RPMI7951 (cell line): ENCODE measurements around the gene MTHFD2L. TPM values are rescaled to one million over a fixed set of nuclear protein-coding genes. Genes with fewer than 3 reads are reported as not detected.
"Not testable (repeated sequence)": the region's sequence is repeated elsewhere in the genome, so short reads cannot be mapped to it uniquely, and the experiment has no call there.

Source experiments
- DNase-seq: peaks from one replicate; pipeline ENCODE4 v3.0.0-alpha.2; 2012; ENCODE audit warnings: low read depth
- total RNA-seq: library from RNA; depleted of rRNA; stranded (reverse); fragments of >200 nt; shearing (Covaris generic); gene quantifications from 2 replicates; pipeline ENCODE4 v1.2.3, GENCODE V29; 2014

Gene MTHFD2L
- total RNA-seq, 1 experiment from 2014 or later = 11.9 TPM

GRCh38 chr4:74189331-74190043 is 31.6 kb downstream of the MTHFD2L start:
- peak; percentile 55 for DNase-seq

- DNase-seq = no peak
Measured at GRCh38 chr4:74190332-74190731, 32.4 kb downstream of the MTHFD2L start.

DNA sequence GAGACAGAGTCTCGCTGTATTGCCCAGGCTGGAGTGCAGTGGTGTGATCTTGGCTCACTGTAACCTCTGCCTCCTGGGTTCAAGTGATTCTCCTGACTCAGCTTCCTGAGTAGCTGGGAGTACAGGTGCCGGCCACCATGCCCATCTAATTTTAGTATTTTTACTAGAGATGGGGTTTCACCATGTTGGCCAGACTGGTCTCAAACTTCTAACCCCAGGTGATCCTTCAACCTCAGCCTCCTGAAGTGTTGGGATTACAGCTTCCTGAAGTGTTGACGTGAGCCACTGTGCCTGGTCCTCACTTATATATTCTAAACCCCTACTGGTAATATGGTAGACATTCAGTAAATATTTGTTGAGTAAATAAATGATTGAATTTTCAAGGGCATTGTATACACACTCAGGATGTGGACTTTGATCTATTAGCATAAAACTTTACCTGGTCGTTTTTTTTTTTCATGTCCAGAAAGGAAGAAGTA is 33.0 kb downstream of the MTHFD2L start:
- DNase-seq = no peak

- no peak for DNase-seq
Measured at GRCh38 chr4:74197080-74197479, 39.2 kb downstream of the MTHFD2L start.

DNA sequence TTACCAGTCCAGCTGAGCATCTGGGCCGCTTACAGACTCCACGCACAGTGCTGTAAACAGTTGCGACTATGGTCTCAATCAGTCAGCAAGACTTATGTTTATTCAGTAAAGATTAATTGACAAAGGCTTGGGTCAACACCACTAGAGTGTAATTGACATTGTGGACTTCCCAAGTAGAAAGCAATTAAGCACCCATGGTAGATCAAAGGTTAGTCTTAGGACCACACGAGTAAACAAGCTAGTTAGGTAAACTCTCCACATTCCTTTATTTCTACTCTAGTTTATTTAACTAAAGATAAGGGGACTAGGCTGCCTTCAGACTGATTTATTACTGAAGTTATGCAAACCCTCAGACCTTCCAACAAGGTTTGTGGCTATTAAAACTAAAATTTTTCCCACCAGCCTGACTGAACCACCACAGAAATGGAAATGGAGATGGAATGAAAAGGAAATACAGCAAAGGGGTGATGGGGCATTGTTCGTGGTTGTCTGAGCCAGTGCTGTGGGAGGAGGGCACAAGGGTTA is 44.2 kb downstream of the MTHFD2L start:
- no peak for DNase-seq

DNA sequence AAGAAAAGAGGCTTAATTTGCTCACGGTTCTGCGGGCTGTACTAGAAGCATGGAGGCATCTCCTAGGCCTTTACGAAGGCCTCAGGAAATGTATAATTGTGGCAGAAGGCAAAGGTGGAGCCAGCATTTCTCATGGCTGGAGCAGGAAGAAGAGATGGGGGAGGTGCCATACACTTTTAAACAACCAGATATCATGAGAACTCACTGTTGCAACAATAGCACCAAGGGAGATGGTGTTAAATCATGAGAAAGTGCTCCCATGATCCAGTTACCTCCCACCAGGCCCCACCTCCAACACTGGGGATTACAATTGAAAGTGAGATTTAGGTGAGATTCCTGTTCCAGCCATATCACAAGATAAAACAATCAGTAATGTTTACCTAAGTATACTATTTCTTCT is 45.5 kb downstream of the MTHFD2L start:
- no peak for DNase-seq

DNA sequence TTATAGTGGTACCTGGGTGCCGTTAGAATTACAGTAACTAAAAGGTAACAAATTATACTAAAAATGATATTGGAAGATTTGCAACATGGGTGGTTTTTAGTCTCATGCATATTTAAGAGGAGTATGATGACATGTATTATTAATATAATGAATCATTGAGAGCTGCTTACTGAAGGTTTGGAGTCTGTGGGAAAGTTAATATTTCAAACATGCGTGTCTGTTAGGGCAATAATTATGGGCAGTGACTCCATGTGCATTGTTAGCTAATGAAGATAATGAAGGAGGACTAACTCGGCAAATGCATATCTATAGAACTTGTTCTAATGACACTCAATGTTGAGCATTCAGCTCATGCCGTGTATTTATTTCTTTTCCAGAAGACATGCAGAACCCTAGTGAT is 47.1 kb downstream of the MTHFD2L start:
- DNase-seq = no peak

DNA sequence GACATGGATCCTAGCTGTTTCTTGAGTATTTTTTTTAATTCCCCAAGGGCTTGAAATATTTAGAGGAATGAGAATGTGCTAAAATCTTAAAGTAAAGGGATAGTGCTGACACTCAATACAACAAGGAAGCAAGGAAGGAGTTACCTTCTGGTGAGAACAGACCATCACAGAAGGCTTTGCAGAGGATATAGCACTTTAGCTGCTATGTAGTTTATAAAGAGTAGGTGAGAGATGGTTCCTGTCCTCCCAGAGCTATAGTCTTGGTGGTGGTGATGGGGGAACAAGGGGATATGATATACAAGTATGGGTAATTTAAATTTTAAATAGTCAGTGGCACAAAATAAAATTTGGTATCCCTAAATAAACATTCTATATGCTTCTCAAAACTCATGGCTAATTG is 47.6 kb downstream of the MTHFD2L start:
- DNase-seq = no peak

DNA sequence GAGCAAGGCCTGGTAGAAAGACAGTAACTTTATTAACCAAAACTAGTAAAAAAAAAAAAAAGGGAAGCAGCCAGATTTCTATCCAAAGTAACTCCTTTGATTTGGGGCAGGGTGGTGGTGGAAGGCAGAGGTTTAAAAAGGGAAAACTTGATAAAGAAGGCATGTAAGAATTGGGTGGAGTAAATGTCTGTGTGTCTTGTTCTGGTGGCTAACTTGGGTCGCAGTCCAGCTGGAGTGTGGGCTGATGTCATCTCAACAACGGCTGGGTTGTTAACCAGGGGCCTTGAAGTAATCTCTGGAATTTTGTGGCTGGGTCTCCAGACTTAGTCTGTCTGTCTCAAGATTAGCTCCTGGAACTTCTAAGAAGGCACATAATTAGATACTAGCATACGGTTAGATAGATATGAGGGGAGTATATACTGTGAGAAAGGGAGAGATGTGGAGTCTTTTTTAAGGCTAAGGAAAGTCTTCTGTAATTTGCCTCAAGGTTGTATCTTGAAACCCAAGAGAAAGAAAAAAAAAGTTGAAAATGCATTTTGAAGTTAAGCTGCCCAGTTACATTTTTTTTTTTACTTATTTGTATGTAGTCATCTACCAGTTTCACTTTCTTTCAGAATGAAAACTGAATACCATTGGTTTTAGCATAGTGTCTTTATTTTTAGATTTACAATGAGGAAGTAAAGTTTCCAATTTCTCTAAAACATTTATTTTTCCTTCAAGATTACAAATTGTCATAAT is 48.3 kb downstream of the MTHFD2L start:
- DNase-seq = peak; percentile 60

- DNase-seq = not testable (repeated sequence)
Measured at GRCh38 chr4:74214457-74215159, 56.7 kb downstream of the MTHFD2L start.

DNA sequence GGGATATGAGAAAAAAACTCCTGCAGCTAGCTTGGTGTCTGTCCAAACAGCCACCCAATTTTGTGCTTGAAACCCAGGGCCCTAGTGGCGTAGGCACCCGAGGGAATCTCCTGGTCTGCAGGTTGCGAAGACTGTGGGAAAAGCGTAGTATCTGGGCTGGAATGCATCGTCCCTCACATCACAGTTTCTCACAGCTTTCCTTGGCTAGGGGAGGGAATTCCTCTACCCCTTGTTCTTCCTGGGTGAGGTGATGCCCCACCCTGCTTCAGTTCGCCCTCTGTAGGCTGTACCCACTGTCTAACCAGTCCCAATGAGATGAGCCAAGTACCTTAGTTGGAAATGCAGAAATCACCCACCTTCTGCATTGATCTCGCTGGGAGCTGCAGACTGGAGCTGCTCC is 57.3 kb downstream of the MTHFD2L start:
- not testable (repeated sequence) for DNase-seq

DNA sequence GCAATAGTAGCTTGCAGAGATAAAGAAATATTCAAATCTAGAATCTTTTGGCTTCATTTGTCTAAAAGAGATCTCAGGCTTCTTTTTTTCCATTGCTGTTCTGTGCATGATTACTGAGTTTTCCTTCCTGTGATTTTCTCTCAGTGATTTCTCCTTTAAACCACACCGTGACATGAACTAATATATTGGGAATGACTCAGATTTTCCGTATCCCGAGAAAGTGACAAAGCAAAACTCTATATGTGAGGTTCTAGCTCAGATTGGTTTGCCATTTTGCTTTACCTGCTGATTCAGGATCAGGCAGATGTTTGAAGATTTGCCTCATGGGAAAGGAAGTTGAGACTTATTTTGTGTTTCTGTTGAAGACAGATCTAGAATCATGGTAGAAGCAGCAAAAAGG is 59.4 kb downstream of the MTHFD2L start:
- peak; percentile 85 for DNase-seq

DNA sequence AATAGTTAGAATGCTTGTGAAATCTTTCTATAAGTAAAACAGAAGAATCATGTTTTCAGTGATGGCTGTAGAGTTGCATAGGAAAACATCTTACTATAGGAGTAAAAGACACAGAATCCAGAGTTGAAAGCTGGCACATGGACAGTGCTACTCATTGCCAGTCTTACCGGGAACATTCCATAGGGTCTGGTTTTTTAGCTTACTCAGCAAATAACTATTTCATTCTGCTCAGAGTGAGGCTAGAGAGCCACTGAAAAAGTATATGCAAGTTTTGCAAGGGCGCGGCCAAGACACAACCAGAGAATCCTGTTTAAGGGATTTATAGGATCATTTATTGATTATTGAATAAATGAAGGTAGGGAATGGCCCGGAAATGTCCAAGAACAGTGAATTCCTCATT is 60.3 kb downstream of the MTHFD2L start:
- peak; percentile 28 for DNase-seq

DNA sequence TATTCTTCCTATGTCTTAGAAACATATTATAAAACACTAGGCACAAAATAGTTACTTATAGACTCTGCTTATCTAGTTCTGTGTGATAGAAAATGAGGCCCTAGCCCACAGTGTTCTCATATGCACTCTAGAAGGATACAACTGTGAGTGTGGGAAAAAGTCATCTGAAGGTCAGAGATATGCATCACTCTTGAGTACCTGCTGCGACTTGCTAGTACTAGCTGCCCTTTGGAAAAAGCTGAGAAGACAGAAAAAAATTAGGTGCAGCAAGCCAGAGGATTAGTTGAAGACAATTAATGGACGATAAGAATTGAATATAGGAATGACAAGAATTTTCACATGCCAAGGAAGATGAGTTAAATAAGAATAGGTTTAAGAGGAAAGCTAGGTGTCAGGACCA is 61.3 kb downstream of the MTHFD2L start:
- no peak for DNase-seq

- no peak for DNase-seq
Measured at GRCh38 chr4:74223098-74223497, 65.2 kb downstream of the MTHFD2L start.

GRCh38 chr4:74223801-74224200 is 65.9 kb downstream of the MTHFD2L start:
- DNase-seq = peak; percentile 56

DNA sequence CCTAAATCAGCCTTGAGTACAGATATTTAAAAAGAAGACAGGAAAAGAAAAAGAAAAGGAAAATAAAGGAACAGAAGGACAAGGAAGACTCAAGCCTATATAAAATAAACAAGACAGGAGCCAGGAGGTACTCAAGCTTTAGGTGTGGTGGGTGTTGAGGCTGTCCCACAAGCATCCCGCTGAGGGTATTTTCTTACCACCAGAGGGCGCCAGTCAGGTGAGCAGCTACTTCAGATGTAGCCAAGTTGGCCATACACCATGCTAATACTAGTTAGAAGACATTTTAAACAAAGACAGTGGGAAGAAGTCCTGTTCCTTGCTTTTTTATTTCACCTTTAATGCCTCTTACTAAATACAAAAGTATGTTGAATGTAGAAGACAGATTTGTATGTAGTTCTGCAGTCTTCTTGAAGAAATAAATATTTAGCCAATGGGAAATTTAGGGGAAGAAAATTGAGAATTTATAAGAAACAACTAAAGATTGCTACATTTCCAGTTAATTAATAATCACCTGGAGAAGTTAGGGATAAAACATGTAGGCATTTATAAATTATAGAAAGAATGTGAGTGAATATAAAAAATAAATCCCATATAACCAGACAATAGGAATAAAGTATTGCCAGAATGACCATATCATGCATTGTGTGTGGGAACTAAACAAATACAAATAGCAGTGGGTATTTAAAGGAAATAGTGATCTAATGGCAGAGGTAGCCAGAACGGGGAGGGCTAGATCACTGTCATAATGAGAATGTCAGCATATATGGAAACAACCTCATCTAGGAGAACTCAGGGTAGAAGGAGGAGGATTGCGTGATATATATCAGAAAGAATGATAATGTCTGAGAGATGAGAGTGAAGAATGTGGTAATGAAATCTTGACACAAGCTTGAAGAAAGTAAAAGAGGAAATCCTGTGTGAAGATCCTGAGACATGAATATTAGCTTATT is 71.0 kb downstream of the MTHFD2L start:
- DNase-seq = peak; percentile 76

DNA sequence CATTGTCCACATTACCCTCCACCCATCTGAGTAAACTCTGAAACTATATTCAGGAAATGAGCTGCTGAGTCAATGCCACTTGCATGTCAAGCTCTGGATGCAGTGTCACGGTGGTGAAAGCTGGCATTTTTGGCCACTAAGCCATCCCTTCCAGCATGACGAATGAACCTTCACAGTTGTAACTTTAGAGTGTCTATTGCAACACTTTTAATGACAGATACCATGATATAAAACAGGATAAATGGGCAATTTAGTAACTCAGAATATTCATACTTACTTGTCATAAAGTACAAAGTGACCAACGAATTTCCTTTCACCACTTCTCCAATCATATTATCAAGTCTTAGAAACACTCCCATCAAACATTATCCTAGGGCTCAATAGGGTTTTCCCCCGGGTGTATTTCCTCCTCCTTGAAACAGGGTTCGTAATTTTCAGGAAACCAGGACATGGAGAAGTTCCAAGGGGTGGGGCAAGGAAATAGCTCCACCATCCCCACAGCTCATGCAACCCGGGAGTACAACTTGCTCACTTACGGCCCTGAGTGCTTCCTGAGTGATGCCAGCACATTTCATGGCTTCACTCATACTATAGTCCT is 73.1 kb downstream of the MTHFD2L start:
- DNase-seq = peak; percentile 88

GRCh38 chr4:74235135-74235534 is 77.2 kb downstream of the MTHFD2L start:
- no peak for DNase-seq

- DNase-seq = no peak
Measured at GRCh38 chr4:74237425-74237966, 79.6 kb downstream of the MTHFD2L start.
